Metanephros (tissue), 1 donor: Measurements from ENCODE around the gene MTRR. TPM values are rescaled to one million over a fixed set of nuclear protein-coding genes. Genes with fewer than 3 reads are reported as not detected.

ENCODE experiments used
- total RNA-seq: library from RNA; depleted of rRNA; stranded (reverse); fragments of >200 nt; gene quantifications from one replicate; pipeline ENCODE4 v1.2.3, GENCODE V29; 2014

Gene MTRR
- total RNA-seq = 38.7 TPM

DNA sequence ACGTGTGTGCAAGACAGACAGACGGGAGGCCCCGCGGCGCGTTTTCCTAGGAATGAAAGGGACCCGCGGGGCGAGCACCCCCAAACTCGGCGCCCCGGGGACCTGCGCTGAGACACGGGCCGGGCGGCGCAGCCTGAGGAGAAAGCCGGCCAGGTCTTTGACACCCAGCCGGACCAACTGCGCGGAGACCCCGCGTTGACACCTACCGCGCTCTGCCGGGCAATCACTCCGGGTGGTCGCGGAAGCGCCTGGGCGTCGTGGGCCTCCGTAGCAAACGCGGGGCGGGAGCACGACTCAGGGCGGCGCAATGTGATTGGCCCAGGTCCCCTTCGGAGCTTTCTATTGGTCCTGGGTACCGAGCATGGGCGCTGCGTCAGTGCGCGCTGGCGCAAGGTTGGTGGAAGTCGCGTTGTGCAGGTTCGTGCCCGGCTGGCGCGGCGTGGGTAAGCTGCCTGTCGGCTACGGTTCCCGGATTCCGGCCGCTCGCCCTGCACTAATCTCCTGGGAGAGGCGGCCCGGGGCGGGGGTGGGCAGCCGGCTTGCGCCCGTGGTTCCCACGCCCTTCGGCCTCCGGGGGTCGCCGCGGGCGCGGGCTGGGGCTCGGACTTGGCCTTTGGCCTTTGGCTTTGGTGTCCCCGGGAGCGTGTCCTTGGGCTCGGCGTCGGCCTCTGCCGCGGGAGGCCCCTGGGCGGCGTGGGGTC, at the start of gene MTRR, which contains the start of gene FASTKD3:
Gene MTRR, plus strand, starts transcription at position 376 of the 701 bp plus-strand sequence. CDS start 1,647 bp downstream, outside the sequence.
Gene FASTKD3, minus strand, starts transcription at position 259 of the 701 bp plus-strand sequence. CDS start 948 bp downstream, outside the sequence.

DNA sequence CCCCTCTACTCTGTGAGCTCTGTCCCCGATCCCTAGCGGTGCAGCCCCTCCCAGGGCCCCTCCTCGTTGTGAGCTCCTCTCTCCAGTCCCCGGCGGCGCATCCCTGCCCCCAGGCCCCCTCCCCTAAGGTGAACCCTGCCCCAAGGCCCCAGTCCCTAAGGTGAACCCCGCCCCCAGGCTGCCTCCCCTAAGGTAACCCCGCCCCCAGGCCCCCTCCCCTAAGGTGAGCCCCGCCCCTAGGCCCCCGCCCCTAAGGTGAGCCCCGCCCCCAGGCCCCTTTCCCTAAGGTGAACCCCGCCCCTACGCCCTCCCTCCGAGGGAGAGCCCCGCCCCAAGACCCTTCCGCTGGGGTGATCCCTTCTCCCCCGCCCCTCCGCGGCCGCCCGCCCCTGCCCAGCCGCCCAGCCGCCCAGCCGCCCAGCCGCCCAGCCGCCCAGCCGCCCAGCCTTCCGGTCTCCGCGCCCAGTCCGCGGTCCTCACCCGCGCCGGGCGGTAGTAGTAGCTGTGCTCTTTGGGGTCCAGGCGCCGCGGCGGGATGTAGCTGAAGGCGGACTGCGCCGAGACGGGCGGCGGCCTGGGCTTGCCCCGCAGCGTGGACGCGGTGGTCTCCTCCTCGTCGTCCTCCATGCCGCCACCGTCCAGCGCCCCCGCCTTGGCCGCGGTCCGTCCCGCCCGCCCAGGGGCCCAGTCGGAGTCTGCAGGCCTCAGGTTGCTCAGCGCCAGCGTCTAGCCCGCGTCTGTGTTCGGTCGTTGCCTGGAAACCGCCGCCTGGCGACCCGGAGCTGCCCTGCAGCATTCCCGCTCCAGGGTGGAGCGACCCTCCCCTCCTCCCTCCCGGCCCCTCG, 18.3 kb upstream of the MTRR start, which contains the start of gene CFAP90:
Gene CFAP90, minus strand, starts transcription at position 739 of the 845 bp plus-strand sequence. Its CDS starts 112 bp downstream, at position 627.

Other genes with a start within 250 kb of the MTRR start
- 3.2 TPM for gene CFAP90, start 18.0 kb upstream of the MTRR start, total RNA-seq
- 13.3 TPM for gene FASTKD3, start 117 bp upstream of the MTRR start, total RNA-seq